GM12878 (cell line): ENCODE results near the gene DNASE1L1. TPM values are rescaled to one million over a fixed set of nuclear protein-coding genes. Genes with fewer than 3 reads are reported as not detected.

ENCODE experiments used
- CHD1 ChIP-seq: IDR thresholded peaks from 2 replicates; pipeline ENCODE4 v1.6.1; 2012; ENCODE audit warnings: low read depth, low read length, improper control_type of control experiment
- EP300 ChIP-seq, 2 experiments: fragments of 150-350 bp in 1 of 2; IDR thresholded peaks; 2 replicates each; pipeline ENCODE4 v1.6.1; 2011 to 2012; ENCODE audit warnings: low read depth in 2 of 2, low read length in 2 of 2, borderline replicate concordance in 1 of 2, improper control_type of control experiment in 1 of 2, inconsistent platforms in 1 of 2; ENCODE audit not compliant: control insufficient read depth in 1 of 2
- EZH2 ChIP-seq: IDR thresholded peaks from 2 replicates; pipeline ENCODE4 v1.6.1; 2012; ENCODE audit warnings: low read depth, mild to moderate bottlenecking, control low read depth, inconsistent platforms, low read length, borderline replicate concordance; ENCODE audit not compliant: control insufficient read depth
- IRF4 ChIP-seq: IDR thresholded peaks from 2 replicates; pipeline ENCODE4 v1.6.1; 2011; ENCODE audit warnings: low read depth, low read length
- JUND ChIP-seq: IDR thresholded peaks from 2 replicates; pipeline ENCODE4 v1.6.1; 2012; ENCODE audit warnings: low read depth, mild to moderate bottlenecking, low read length, improper control_type of control experiment, moderate library complexity
- KDM1A ChIP-seq: fragments of 200-600 bp; sonication (generic); IDR thresholded peaks from 2 replicates; pipeline ENCODE4 v1.6.1; 2016; ENCODE audit warnings: borderline replicate concordance
- MAX ChIP-seq: IDR thresholded peaks from 2 replicates; pipeline ENCODE4 v1.6.1; 2012; ENCODE audit warnings: low read depth, low read length, improper control_type of control experiment
- NR2F1 ChIP-seq: fragments of 450-650 bp; conservative IDR thresholded peaks from 2 replicates; pipeline ENCODE4 v1.6.1; 2017; ENCODE audit warnings: mild to moderate bottlenecking
- NRF1 ChIP-seq: conservative IDR thresholded peaks from 2 replicates; pipeline ENCODE4 v1.6.1; 2011; ENCODE audit warnings: mild to moderate bottlenecking, low read depth, low read length, improper control_type of control experiment
- PAX5 ChIP-seq: IDR thresholded peaks from 2 replicates; pipeline ENCODE4 v1.6.1; 2011; ENCODE audit warnings: low read depth, low read length, borderline replicate concordance
- PML ChIP-seq: IDR thresholded peaks from 2 replicates; pipeline ENCODE4 v1.6.1; 2012; ENCODE audit warnings: low read length, inconsistent platforms
- RAD51 ChIP-seq: fragments of 450-650 bp; IDR thresholded peaks from 2 replicates; pipeline ENCODE4 v1.6.1; 2016; ENCODE audit warnings: moderate library complexity, mild to moderate bottlenecking, inconsistent platforms
- RB1 ChIP-seq: fragments of 450-650 bp; formaldehyde crosslinking; IDR thresholded peaks from 2 replicates; pipeline ENCODE4 v1.6.1; 2017; ENCODE audit warnings: mild to moderate bottlenecking, borderline replicate concordance
- RELB ChIP-seq: fragments of 450-650 bp; IDR thresholded peaks from 2 replicates; pipeline ENCODE4 v1.6.1; 2017; ENCODE audit warnings: low read depth, mild to moderate bottlenecking, moderate library complexity
- REST ChIP-seq: IDR thresholded peaks from 2 replicates; pipeline ENCODE4 v1.6.1; 2012; ENCODE audit warnings: mild to moderate bottlenecking, low read depth, low read length
- RUNX3 ChIP-seq: IDR thresholded peaks from 2 replicates; pipeline ENCODE4 v1.6.1; 2012; ENCODE audit warnings: low read length, inconsistent platforms
- SRF ChIP-seq, 2 experiments: IDR thresholded peaks; 2 replicates each; pipeline ENCODE4 v1.6.1; 2011; ENCODE audit warnings: low read depth in 2 of 2, low read length in 2 of 2, mild to moderate bottlenecking in 1 of 2, moderate library complexity in 1 of 2
- TARDBP ChIP-seq: IDR thresholded peaks from 2 replicates; pipeline ENCODE4 v1.6.1; 2016; ENCODE audit warnings: borderline replicate concordance
- ZBTB40 ChIP-seq: fragments of 450-650 bp; IDR thresholded peaks from 2 replicates; pipeline ENCODE4 v1.6.1; 2016; ENCODE audit warnings: mild to moderate bottlenecking, moderate library complexity, borderline replicate concordance
- polyA plus RNA-seq, 11 experiments: library from polyadenylated mRNA; depleted of rRNA in 4 of 11; unstranded in 6 of 11; stranded (reverse) in 5 of 11; fragments of >200 nt; fragmentation: Nextera tagmentation in 4 of 11; fragmentation: Illumina TruSeq in 1 of 11; extraction: Ambion mirVana in 4 of 11; extraction: Trizol in 1 of 11; gene quantifications; 1 replicate in 1 of 11; 2 replicates in 10 of 11; pipeline versions ENCODE4 v1.2.1 to v1.2.3, GENCODE V29; 2011 to 2016; ENCODE audit warnings: inconsistent platforms in 2 of 11, missing spikeins in 2 of 11, low read depth in 1 of 11
- total RNA-seq, 4 experiments: library from RNA; depleted of rRNA in 3 of 4; stranded (reverse); fragments of >200 nt in 3 of 4; fragmentation: Illumina TruSeq in 1 of 4; extraction: Trizol in 1 of 4; gene quantifications; 2 replicates each; pipeline versions ENCODE4 v1.2.1 to v1.2.3, GENCODE V29; 2013 to 2021

Gene DNASE1L1
- total and polyA plus RNA-seq, 10 of the 15 experiments (the other 5 are each of a cell fraction or from before 2014, with no cell fraction given), result 0.60 to 22.7 (median 6.8) TPM

- TF ChIP-seq RELB, result no peak
- peak; percentile 87 for TF ChIP-seq RUNX3
- TF ChIP-seq EP300 (IDR thresholded peaks at IDR 0.05; ENCODE audit: borderline replicate concordance in 1 of 2, control insufficient read depth in 1 of 2, low read depth in 2 of 2, low read length in 2 of 2), result 0 out of 4 replicates have a peak, but pooled peaks of 1 of the 2 experiments have one; percentile 37
- no peak for TF ChIP-seq REST
- TF ChIP-seq ZBTB40, result no peak
- TF ChIP-seq NR2F1, result no peak
- no peak for TF ChIP-seq MAX
- peak; percentile 80 for TF ChIP-seq IRF4
- TF ChIP-seq EZH2, result no peak
- TF ChIP-seq PAX5, result peak; percentile 54; the same call in 1 of the 2 replicates
- no peak for TF ChIP-seq NRF1
- no peak for TF ChIP-seq RAD51
- TF ChIP-seq SRF (IDR thresholded peaks at IDR 0.05; ENCODE audit: low read depth in 2 of 2, low read length in 2 of 2), result peak; percentile 55 to 95
- TF ChIP-seq JUND, result peak; percentile 64; the same call in 1 of the 2 replicates
- TF ChIP-seq CHD1, result no peak
- TF ChIP-seq RB1, result no peak
- no peak for TF ChIP-seq KDM1A
- TF ChIP-seq PML, result no peak
- TF ChIP-seq TARDBP, result peak; percentile 49; the same call in 1 of the 2 replicates
Measured at GRCh38 chrX:154369449-154370299, 39.4 kb downstream of the DNASE1L1 start (continued).
